ENCODE data around the gene HYAL2. TPM values are rescaled to one million over a fixed set of nuclear protein-coding genes. Genes with fewer than 3 reads are reported as not detected.

The HYAL2 gene
- total RNA-seq, 4 donors from 2014 or later = 112 to 289 (median 166) TPM

GRCh38 chr3:50323092-50323600 lies 601 bp upstream of the HYAL2 start:
- Histone ChIP-seq H3K4me3 (no peak overlapping the region), H3K9me3 (no peaks in the 10 kb centered on the region), H3K36me3 (no peaks in the 10 kb centered on the region), H3K4me1 (peaks cover 0 to 29% of the 10 kb centered on the region in 2 donors), H3K27me3 (no peaks in the 10 kb centered on the region), H3K27ac (peak overlapping the region; percentile 95 to 96)
- intact Hi-C loops (cut with DNase I; ENCODE audit: low total_unique reads) = no loop called here
- peak in 1 of 2 donors; percentile 61 for DNase-seq
- no peak for TF ChIP-seq POLR2A (IDR thresholded peaks at IDR 0.05)
- TF ChIP-seq CTCF (IDR thresholded peaks at IDR 0.05) = no peak

GRCh38 chr3:50322115-50322385 lies 495 bp downstream of the HYAL2 start:
- H3K4me1 ChIP-seq = peaks cover 0 to 33% of the 10 kb centered on the region in 2 donors
- H3K27me3 ChIP-seq = no peaks in the 10 kb centered on the region
- peak overlapping the region; percentile 71 to 83 for H3K4me3 ChIP-seq
- DNase-seq = no peak
- intact Hi-C loops (cut with DNase I; ENCODE audit: low total_unique reads) = no loop called here
- no peaks in the 10 kb centered on the region for H3K9me3 ChIP-seq
- peak overlapping the region; percentile 95 to 96 for H3K27ac ChIP-seq
- no peaks in the 10 kb centered on the region for H3K36me3 ChIP-seq
- TF ChIP-seq POLR2A (IDR thresholded peaks at IDR 0.05) (peak in 1 of 2 donors; percentile 29), CTCF (IDR thresholded peaks at IDR 0.05) (no peak)

GRCh38 chr3:50321336-50322114 lies 1.0 kb downstream of the HYAL2 start:
- TF ChIP-seq CTCF (IDR thresholded peaks at IDR 0.05) (peak; percentile 28 to 58 (median 48)), POLR2A (IDR thresholded peaks at IDR 0.05) (peak; percentile 23 to 72)
- Histone ChIP-seq H3K4me3 (peak overlapping the region; percentile 71 to 83), H3K36me3 (no peaks in the 10 kb centered on the region), H3K4me1 (peaks cover 0 to 32% of the 10 kb centered on the region in 2 donors), H3K9me3 (no peaks in the 10 kb centered on the region), H3K27me3 (no peaks in the 10 kb centered on the region), H3K27ac (peak overlapping the region; percentile 95 to 96)
- peak; percentile 88 to 90 for DNase-seq
- intact Hi-C loops (cut with DNase I; ENCODE audit: low total_unique reads) = no loop called here

- H3K4me1 ChIP-seq = peaks cover 0 to 32% of the 10 kb centered on the region in 2 donors
- peak; percentile 74 to 83 for DNase-seq
- no peaks in the 10 kb centered on the region for H3K27me3 ChIP-seq
- no peaks in the 10 kb centered on the region for H3K36me3 ChIP-seq
- H3K27ac ChIP-seq = peak overlapping the region; percentile 95 to 96
- H3K4me3 ChIP-seq = peak overlapping the region; percentile 71 to 83
- intact Hi-C loops (cut with DNase I; ENCODE audit: low total_unique reads) = no loop called here
- TF ChIP-seq POLR2A (IDR thresholded peaks at IDR 0.05) (no peak), CTCF (IDR thresholded peaks at IDR 0.05) (peak in 1 of 4 experiments; percentile 8)
- no peaks in the 10 kb centered on the region for H3K9me3 ChIP-seq
Measured at GRCh38 chr3:50320853-50321335, 1.7 kb downstream of the HYAL2 start.

Measured in uterus (tissue), 4 donors.